Endothelial cell of umbilical vein (primary cell): ENCODE data around the gene EML4.

ENCODE experiments used
- CTCF ChIP-seq, 2 donors: IDR thresholded peaks; 1 replicate in 1 of 2; 2 replicates in 1 of 2; pipeline ENCODE4 v1.5.1; 2011; ENCODE audit warnings: low read length in 2 of 2, mild to moderate bottlenecking in 2 of 2, moderate library complexity in 2 of 2, control low read depth in 1 of 2, inconsistent platforms in 1 of 2, low read depth in 1 of 2; ENCODE audit not compliant: insufficient read depth in 1 of 2; ENCODE audit errors: extremely low read depth in 1 of 2
- MYC ChIP-seq: IDR thresholded peaks from one replicate; pipeline ENCODE4 v1.6.1; 2011; ENCODE audit warnings: mild to moderate bottlenecking, low read depth, low read length

GRCh38 chr2:42309366-42309765 lies 140.2 kb downstream of the EML4 start:
- TF ChIP-seq CTCF (IDR thresholded peaks at IDR 0.05; ENCODE audit: extremely low read depth in 1 of 2, insufficient read depth in 1 of 2, low read depth in 1 of 2, low read length in 2 of 2), result no peak
- no peak for TF ChIP-seq MYC
